LNCaP clone FGC (cell line): Measurements from ENCODE around the gene VIPAS39.

Source experiments
- DNase-seq: peaks from one replicate; pipeline ENCODE4 v3.0.0-alpha.2; 2011; ENCODE audit warnings: low read depth
- H3K4me3 ChIP-seq: 2 replicates; pipeline ENCODE4 v1.5.1; 2011; ENCODE audit warnings: mild to moderate bottlenecking, low read depth, low read length, control low read depth
- TF ChIP-seq, protein P1 (sequence below): IDR thresholded peaks from 2 replicates; pipeline ENCODE4 v1.5.1; 2012; ENCODE audit warnings: mild to moderate bottlenecking; ENCODE audit not compliant: control insufficient read depth, insufficient read depth; ENCODE audit errors: extremely low read depth

The VIPAS39 gene

GRCh38 chr14:77378701-77379100, 78.7 kb downstream of the VIPAS39 start:
- H3K4me3 ChIP-seq, result no peak overlapping the region
- no peak for DNase-seq
- TF ChIP-seq, protein P1, sequence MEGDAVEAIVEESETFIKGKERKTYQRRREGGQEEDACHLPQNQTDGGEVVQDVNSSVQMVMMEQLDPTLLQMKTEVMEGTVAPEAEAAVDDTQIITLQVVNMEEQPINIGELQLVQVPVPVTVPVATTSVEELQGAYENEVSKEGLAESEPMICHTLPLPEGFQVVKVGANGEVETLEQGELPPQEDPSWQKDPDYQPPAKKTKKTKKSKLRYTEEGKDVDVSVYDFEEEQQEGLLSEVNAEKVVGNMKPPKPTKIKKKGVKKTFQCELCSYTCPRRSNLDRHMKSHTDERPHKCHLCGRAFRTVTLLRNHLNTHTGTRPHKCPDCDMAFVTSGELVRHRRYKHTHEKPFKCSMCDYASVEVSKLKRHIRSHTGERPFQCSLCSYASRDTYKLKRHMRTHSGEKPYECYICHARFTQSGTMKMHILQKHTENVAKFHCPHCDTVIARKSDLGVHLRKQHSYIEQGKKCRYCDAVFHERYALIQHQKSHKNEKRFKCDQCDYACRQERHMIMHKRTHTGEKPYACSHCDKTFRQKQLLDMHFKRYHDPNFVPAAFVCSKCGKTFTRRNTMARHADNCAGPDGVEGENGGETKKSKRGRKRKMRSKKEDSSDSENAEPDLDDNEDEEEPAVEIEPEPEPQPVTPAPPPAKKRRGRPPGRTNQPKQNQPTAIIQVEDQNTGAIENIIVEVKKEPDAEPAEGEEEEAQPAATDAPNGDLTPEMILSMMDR, result no peak

GRCh38 chr14:77377502-77377844, 79.9 kb downstream of the VIPAS39 start:
- TF ChIP-seq, protein P1, result no peak

GRCh38 chr14:77376771-77377501, 80.5 kb downstream of the VIPAS39 start, which contains the start of the genes SAMD15 and TMED8:
SAMD15 (plus strand) TSS chr14:77377379; CDS start chr14:77377419, 40 bp downstream.
TMED8 (minus strand) TSS chr14:77377094; CDS start chr14:77377053, 41 bp downstream.
- peak within 1 kb of the TSS; percentile 87 for H3K4me3 ChIP-seq
- DNase-seq, result peak; percentile 66
- TF ChIP-seq, protein P1, result peak; percentile 29

More at GRCh38 chr14:77377502-77377844, 79.9 kb downstream of the VIPAS39 start:
- peak overlapping the region; percentile 87 for H3K4me3 ChIP-seq
- no peak for DNase-seq
